ENCODE results near the gene ZNF277.

ZNF277 gene

DNA sequence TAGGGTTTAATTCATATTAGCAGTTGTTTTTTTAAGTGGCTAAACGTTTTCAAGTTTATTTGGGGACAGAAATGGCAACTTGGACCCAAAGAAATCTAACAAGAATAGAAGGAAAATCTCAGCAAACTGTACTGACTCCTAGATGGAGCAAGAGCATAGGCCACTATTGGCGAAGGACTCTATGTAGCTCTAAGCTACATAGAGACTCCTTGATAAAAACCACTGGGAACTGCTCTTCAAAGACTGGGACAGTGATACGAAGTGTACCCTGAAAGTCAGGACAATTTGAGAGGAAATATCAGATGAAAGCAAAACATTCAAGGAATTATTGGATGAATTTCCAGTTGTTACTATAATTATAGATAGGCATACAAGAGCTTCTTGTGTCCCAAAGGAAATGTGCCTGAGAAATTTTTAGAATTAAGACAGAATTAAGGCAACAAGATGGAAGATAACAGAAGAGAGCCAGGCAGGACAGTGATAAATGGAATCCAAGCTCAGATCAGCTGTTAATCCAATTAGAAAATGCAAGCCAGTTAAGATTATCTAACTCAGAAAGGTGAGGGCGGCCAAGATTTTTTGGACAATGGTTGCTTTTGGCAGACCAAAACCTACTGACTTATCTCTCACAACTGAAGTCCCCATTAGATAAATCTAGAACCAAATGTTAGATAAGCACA is 140.0 kb downstream of the ZNF277 start:
- H2AFZ ChIP-seq (ENCODE audit: low read depth), result no peak overlapping the region

DNA sequence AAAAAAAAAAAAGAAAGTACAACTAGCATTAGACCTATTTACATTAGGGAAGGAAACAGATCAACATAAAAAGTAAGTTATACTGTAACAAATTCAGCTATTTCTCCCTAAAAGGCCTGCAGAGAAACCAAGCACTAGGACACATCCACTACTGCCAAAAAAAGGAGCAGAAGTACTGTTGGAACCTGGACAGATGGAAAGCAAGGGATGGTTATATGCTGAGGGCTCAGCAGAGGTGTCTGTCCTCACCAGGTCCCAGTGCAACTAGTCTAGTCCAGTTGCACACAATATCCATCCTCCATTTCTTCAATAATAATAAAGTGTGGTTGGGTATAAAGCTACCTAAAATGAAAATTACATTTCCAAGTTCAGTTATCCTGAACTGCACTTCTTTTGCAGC is 140.6 kb downstream of the ZNF277 start:
- Histone ChIP-seq H3K79me2 (ENCODE audit: insufficient read depth, low read depth) (no peaks in the 10 kb centered on the region), H3K27ac (no peak overlapping the region), H3K27me3 (ENCODE audit: insufficient read depth, low read depth) (no peaks in the 10 kb centered on the region), H4K20me1 (ENCODE audit: insufficient read depth) (no peaks in the 10 kb centered on the region), H3K9ac (no peak overlapping the region), H3K4me3 (IDR thresholded peaks at IDR 0.05; ENCODE audit: insufficient read depth, low read depth, low read length) (no peak overlapping the region), H3K4me1 (ENCODE audit: low read depth, poor library complexity, severe bottlenecking) (no peaks in the 10 kb centered on the region), H2AFZ (ENCODE audit: low read depth) (no peak overlapping the region), H3K4me2 (no peak overlapping the region), H3K36me3 (ENCODE audit: insufficient read depth) (no peaks in the 10 kb centered on the region)
- TF ChIP-seq, protein P1, sequence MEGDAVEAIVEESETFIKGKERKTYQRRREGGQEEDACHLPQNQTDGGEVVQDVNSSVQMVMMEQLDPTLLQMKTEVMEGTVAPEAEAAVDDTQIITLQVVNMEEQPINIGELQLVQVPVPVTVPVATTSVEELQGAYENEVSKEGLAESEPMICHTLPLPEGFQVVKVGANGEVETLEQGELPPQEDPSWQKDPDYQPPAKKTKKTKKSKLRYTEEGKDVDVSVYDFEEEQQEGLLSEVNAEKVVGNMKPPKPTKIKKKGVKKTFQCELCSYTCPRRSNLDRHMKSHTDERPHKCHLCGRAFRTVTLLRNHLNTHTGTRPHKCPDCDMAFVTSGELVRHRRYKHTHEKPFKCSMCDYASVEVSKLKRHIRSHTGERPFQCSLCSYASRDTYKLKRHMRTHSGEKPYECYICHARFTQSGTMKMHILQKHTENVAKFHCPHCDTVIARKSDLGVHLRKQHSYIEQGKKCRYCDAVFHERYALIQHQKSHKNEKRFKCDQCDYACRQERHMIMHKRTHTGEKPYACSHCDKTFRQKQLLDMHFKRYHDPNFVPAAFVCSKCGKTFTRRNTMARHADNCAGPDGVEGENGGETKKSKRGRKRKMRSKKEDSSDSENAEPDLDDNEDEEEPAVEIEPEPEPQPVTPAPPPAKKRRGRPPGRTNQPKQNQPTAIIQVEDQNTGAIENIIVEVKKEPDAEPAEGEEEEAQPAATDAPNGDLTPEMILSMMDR (conservative IDR thresholded peaks at IDR 0.05; ENCODE audit: low read depth, low read length), result no peak

More for the DNA sequence above, 140.0 kb downstream of the ZNF277 start:
- Histone ChIP-seq H3K27ac (no peak overlapping the region), H3K4me1 (ENCODE audit: low read depth, poor library complexity, severe bottlenecking) (no peaks in the 10 kb centered on the region), H3K9ac (no peak overlapping the region), H3K4me3 (IDR thresholded peaks at IDR 0.05; ENCODE audit: insufficient read depth, low read depth, low read length) (no peak overlapping the region), H3K4me2 (no peak overlapping the region), H3K36me3 (ENCODE audit: insufficient read depth) (no peaks in the 10 kb centered on the region), H3K79me2 (ENCODE audit: insufficient read depth, low read depth) (no peaks in the 10 kb centered on the region), H3K27me3 (ENCODE audit: insufficient read depth, low read depth) (no peaks in the 10 kb centered on the region), H4K20me1 (ENCODE audit: insufficient read depth) (no peaks in the 10 kb centered on the region)
- TF ChIP-seq, protein P1 (conservative IDR thresholded peaks at IDR 0.05; ENCODE audit: low read depth, low read length), result no peak

DNA sequence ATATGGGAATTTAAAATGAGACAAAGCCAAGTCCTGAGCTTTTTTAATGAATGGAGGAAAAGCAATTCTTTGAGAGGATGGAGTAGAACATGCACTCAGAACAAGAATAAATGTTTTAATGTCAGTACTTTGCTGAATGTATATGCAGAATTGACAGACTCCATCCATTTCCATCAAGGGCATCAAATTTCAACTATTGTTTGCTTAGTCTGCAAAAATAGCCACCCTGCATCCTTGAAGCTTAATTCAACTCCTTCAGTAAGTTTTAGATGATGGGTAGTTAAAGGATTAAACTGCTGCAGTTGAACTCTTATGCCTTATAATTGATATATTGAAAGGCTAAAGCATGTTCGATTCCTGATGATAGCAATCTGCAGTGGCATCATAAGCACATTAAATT is 144.1 kb downstream of the ZNF277 start:
- Histone ChIP-seq H3K9ac (no peak overlapping the region), H2AFZ (ENCODE audit: low read depth) (no peak overlapping the region), H3K4me1 (ENCODE audit: low read depth, poor library complexity, severe bottlenecking) (no peaks in the 10 kb centered on the region), H3K27me3 (ENCODE audit: insufficient read depth, low read depth) (no peaks in the 10 kb centered on the region), H3K27ac (no peak overlapping the region), H3K79me2 (ENCODE audit: insufficient read depth, low read depth) (no peaks in the 10 kb centered on the region), H3K4me2 (no peak overlapping the region), H4K20me1 (ENCODE audit: insufficient read depth) (no peaks in the 10 kb centered on the region), H3K4me3 (IDR thresholded peaks at IDR 0.05; ENCODE audit: insufficient read depth, low read depth, low read length) (no peak overlapping the region), H3K36me3 (ENCODE audit: insufficient read depth) (no peaks in the 10 kb centered on the region)
- TF ChIP-seq, protein P1 (conservative IDR thresholded peaks at IDR 0.05; ENCODE audit: low read depth, low read length), result no peak

DNA sequence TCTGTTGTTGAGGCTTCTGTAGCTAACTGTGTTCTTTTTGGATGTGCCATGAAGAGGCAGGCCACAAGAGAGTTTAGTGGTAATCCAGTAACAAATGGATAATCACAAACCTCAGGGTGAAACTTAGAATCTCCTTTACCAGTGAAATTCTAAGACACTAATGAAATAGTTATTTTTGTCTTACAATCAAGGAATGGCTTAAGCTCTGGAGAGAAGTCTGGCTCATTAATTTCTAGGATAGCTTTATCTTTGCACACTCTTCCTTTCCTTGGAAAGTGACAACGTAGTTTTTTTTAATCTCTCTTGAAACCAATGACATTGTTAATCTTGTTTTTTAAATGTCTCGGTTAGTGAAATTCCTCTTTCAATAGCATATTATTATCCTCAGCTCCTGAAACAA is 150.1 kb downstream of the ZNF277 start:
- TF ChIP-seq, protein P1 (conservative IDR thresholded peaks at IDR 0.05; ENCODE audit: low read depth, low read length), result no peak
- Histone ChIP-seq H3K36me3 (ENCODE audit: insufficient read depth) (no peaks in the 10 kb centered on the region), H4K20me1 (ENCODE audit: insufficient read depth) (no peaks in the 10 kb centered on the region), H3K4me2 (no peak overlapping the region), H3K4me1 (ENCODE audit: low read depth, poor library complexity, severe bottlenecking) (no peaks in the 10 kb centered on the region), H3K79me2 (ENCODE audit: insufficient read depth, low read depth) (no peaks in the 10 kb centered on the region), H3K4me3 (IDR thresholded peaks at IDR 0.05; ENCODE audit: insufficient read depth, low read depth, low read length) (no peak overlapping the region), H3K27ac (no peak overlapping the region), H3K27me3 (ENCODE audit: insufficient read depth, low read depth) (no peaks in the 10 kb centered on the region), H2AFZ (ENCODE audit: low read depth) (no peak overlapping the region), H3K9ac (no peak overlapping the region)

Data from KMS-11 (cell line).